Mesenteric fat pad (tissue), 1 donor: ENCODE data around the gene CLCN6. TPM values are rescaled to one million over a fixed set of nuclear protein-coding genes. Genes with fewer than 3 reads are reported as not detected.

ENCODE experiments used
- DNase-seq: peaks from one replicate; pipeline ENCODE4 v3.0.0-alpha.2; 2020; ENCODE audit warnings: low spot score
- total RNA-seq: library from RNA; stranded (reverse); fragmentation: NEBNext Ultra II Directional; extraction: Animal tissue kit (Norgen Biotek cat#: 25700); gene quantifications from one replicate; pipeline ENCODE4 v1.2.1, GENCODE V29; 2021
- donor health status: DM: yes; HTN: yes; CAD: no.

Gene CLCN6
- total RNA-seq, 1 donor from 2014 or later = 24.1 TPM

DNA sequence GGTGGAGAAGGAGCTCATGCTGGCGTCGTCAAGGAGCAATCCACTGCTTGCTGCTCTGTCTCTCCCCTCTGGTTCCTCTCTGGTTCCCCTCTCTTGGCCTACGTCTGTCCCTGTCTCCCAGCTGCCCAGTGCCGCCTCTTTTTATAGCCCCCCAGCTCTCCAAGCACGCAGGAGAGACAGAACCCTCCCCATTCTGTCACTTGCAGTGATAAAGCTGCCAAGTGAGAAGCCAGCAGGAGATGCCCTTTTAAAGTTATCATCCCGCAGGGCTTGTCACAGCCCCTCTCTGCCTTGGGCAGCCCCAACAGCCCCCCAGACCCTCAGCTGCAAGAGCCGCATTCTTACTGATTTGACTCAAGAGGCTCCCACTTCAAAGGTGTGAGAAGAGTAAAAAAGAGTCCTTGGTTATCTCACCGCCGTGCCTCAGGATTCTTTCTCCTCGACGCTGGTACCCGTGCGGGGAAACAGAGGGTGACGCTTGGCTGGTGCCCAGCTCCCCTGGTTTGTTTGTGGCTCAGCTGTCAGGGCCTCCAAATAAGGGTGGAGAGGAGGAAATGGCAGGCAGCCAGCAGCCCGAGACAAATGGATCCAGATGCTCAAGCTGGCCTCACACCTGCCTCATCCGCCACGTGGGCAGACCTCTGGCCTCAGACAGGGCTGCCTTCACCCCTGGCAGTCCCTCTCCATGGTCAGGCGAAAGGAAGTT, 41.8 kb downstream of the CLCN6 start, which contains the start of gene NPPA:
TSS of gene NPPA (minus strand) at position 117 of the 706 bp plus-strand sequence. CDS start at position 18, 99 bp downstream.
- DNase-seq = no peak

GRCh38 chr1:11848373-11848700, 42.3 kb downstream of the CLCN6 start:
- no peak for DNase-seq

DNA sequence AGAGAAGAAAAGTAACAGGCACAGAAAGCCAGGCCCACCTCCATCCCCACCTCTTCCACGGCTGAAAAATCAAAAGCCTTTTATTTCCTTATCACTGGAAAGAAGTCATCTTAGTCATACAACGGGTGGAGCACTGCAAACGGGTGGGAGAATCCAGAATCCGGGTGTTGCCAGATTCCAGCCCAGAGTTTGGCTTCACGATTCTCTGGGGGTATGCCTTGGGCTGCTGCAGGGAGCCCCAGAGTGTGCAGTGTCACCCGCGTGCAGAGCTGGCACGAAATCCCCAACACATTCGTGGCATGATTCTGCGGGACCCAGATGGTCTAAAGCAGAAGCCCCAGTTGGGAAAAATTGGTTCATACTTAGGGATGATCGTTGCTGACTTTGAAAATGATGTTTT, 44.2 kb downstream of the CLCN6 start:
- DNase-seq = no peak

- DNase-seq = no peak
These were observed 45.2 kb downstream of the CLCN6 start for GRCh38 chr1:11851180-11851579.

DNA sequence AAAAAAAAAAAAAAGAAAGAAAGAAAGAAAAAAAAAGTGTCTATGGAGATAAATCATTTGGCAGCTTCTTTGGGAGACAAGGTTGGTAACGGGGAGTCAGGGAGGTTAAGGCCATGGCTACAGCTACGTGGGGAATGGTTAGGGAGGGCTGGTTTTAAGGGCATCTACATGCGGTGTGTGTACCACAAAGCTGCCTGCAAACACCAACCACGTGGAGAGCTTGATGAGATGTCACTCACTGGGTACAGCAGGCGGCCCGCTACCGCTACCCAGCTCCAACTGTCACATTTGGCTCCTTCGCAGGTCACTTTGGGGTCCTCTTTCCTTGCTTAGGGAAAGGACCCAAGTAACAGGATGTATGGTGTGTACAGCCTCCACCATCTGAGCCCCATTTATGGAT, 48.5 kb downstream of the CLCN6 start:
- DNase-seq = no peak

- DNase-seq = no peak
These were observed 49.4 kb downstream of the CLCN6 start for GRCh38 chr1:11855430-11855829.

DNA sequence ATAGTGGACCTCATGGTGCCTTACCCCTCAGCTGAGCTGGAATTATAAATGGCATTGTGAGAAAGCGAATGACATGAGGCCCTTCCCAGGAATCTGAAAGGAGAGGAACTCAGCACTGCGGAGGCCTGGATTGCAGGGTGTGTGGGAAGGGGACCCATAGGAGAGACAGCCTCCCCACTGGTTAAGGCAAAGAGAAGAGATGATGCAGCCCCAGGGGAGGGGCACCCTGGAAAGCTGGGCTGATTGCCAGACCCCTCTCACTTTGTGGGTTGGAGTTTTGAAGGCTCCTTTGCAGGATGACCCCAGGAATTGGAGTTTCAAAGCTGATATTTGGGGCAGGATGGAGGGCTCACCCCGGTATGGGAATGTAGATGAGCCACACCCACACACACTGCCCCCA, 50.7 kb downstream of the CLCN6 start:
- no peak for DNase-seq

GRCh38 chr1:11857164-11857851, 51.3 kb downstream of the CLCN6 start:
- no peak for DNase-seq

GRCh38 chr1:11858158-11858557, 52.2 kb downstream of the CLCN6 start:
- DNase-seq = no peak

DNA sequence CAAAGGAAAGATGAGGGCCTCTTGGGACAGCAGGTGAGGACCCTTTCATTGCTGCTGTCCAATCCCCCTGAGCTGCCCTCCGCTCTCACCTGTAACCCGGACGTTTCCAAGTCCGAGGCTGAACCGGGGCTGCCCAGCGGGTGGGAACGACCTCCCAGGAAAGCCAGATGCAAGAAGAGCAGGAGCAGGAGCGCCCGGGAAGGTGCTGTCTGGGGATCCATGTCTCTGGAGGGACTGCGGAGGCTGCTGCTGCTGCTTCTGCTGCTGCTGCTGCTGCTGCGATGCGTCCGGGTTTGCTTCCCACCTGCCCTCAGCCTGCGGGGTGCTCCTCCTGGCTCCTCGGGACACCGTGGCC, 52.6 kb downstream of the CLCN6 start, which contains the start of gene NPPB:
TSS of gene NPPB (minus strand) at position 333 of the 355 bp plus-strand sequence. CDS start at position 221, 112 bp downstream.
- no peak for DNase-seq

- DNase-seq = no peak
These were observed 53.2 kb downstream of the CLCN6 start for GRCh38 chr1:11858968-11859871.

DNA sequence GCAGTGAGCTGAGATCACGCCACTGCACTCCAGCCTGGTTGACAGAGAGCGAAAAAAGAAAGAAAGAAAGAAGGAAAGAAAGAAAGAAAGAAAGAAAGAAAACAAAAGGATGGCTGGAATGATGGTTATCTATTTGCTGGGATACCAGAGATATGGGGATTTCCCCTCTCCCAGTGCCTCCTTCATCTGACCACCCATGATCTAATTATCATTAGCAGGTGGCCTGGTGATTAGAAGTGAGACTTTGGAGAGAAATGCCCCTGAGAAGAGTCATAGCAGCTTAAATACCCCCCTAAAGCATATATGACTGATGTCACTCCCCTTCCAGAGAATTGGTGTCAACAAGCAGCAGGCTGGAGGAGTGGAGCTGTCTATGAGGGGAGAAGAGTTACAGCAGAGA, 54.1 kb downstream of the CLCN6 start:
- DNase-seq = no peak

DNA sequence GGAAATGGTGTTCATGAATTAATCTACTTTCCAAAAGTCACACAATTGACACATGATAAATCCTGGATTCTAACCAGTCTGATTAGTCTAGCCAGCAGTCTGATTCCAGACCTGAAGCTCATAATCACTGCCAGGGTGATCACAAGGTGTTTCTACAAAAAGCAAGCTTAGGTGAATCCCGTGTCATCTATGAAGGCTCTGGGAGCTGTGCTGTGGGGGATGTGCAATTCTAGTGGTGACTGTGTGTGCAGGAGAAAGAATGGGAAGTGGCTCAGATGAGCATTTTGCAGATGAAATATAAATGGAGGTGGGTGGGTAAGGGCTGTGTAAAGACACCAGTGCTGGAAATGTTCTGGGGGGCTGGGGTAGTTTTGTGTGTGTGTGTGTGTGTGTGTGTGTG, 54.6 kb downstream of the CLCN6 start:
- no peak for DNase-seq

DNA sequence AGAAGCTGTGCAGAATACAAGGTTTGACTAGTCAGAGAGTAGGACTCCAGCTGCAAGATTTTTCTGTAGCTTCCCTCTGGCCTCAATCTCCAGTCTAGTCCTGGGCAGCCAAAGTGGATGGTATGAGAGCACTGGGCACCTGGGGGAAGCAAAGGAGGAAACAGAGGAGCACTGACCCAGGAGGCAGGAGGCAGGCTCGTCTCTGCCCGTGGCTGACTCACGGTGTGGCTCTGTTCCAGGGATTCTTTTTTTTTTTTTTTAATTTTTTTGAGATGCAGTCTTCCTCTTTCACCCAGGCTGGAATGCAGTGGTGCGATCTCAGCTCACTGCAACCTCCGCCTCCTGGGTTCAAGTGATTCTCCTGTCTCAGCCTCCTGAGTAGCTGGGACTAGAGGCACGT, 56.9 kb downstream of the CLCN6 start:
- DNase-seq = no peak

GRCh38 chr1:11868331-11868980, 62.5 kb downstream of the CLCN6 start:
- DNase-seq = no peak

- DNase-seq = no peak
These were observed 63.1 kb downstream of the CLCN6 start for GRCh38 chr1:11869104-11869503.

- no peak for DNase-seq
These were observed 63.7 kb downstream of the CLCN6 start for GRCh38 chr1:11869650-11870207.

GRCh38 chr1:11872545-11872944, 66.6 kb downstream of the CLCN6 start:
- no peak for DNase-seq

- DNase-seq = no peak
These were observed 67.6 kb downstream of the CLCN6 start for GRCh38 chr1:11873395-11874257.

GRCh38 chr1:11874258-11874562, 68.2 kb downstream of the CLCN6 start:
- DNase-seq = no peak
